ENCODE measurements around the gene CFAP74.
"Not testable (repeated sequence)": the region's sequence is repeated elsewhere in the genome, so short reads cannot be mapped to it uniquely, and the experiment has no call there.

The CFAP74 gene

DNA sequence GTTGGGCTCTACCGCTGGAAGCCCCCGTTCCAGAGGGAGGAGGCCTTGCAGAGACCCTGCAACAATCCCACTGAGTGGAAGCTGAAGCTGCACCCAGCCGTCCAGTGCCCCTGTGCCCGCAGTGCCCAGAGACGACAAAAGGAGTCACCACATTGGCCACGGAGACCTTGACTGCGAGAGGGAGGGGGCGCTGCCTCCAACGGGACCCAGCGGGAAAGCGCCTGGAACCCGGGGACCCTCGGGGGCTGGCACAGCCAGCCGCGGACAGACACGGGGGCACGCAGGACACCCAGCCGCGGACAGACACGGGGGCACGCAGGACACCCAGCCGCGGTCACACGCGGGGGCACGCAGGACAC is 22.5 kb downstream of the CFAP74 start:
- POLR2A ChIA-PET, result no interaction called here
- H3K36me3 ChIP-seq (ENCODE audit: control insufficient read depth in 2 of 2, insufficient read depth in 1 of 2, low read length in 2 of 2), result no peaks in the 10 kb centered on the region
- no peak overlapping the region for H3K4me3 ChIP-seq (ENCODE audit: low read depth, low read length)
- H3K4me1 ChIP-seq (ENCODE audit: control insufficient read depth, insufficient read depth, low read length), result no peaks in the 10 kb centered on the region
- H3K27ac ChIP-seq (ENCODE audit: extremely low read depth, low read depth, low read length), result no peak overlapping the region
- CTCF ChIA-PET, result no interaction called here
- H3K9me3 ChIP-seq (ENCODE audit: control insufficient read depth, insufficient read depth, low read depth, low read length), result no peaks in the 10 kb centered on the region
- no peak for TF ChIP-seq ZNF529 (tag by site-specific recombination; IDR thresholded peaks at IDR 0.05; ENCODE audit: insufficient replicate concordance)
- TF ChIP-seq ZEB2 (tag by site-specific recombination; IDR thresholded peaks at IDR 0.05), result no peak
- no peak for TF ChIP-seq OSR2 (tag by site-specific recombination; IDR thresholded peaks at IDR 0.05)
- no peak for TF ChIP-seq ZNF571 (tag by site-specific recombination; IDR thresholded peaks at IDR 0.05)

DNA sequence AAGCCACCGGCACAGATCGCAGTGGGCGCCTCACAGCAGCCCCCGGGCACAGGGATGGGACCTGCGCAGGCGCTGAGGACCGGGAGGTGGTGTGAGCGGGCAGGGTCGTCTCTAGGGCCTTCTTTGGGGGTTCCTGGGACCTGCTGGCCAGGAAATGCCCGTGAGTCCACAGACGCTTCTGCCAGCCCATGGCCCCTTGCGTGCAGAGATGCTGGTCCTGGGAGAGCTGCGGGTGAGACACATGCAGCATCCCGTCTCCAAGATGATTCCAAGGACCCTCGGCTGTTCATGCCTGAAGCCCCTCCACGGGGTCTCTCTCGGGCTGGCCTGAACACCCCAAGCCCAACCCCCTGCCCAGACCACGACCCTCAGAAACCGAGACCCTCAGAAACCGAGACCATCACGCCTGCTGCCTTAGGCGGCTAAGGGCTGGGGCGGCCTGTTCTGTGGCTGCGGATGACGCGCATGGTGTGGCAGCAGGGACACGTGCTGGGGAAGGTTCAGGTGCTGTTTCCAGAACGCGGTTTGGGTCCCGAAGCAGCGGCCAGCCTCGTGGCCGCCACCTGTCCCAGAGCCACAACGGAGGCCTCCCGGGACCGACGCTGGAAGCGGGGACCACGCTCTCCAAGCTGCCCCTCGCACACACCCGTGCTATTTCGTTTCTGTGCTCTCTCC is 23.0 kb downstream of the CFAP74 start:
- Histone ChIP-seq H3K4me1 (ENCODE audit: control insufficient read depth, insufficient read depth, low read length) (no peaks in the 10 kb centered on the region), H3K36me3 (ENCODE audit: control insufficient read depth in 2 of 2, insufficient read depth in 1 of 2, low read length in 2 of 2) (no peaks in the 10 kb centered on the region), H3K9me3 (ENCODE audit: control insufficient read depth, insufficient read depth, low read depth, low read length) (no peaks in the 10 kb centered on the region), H3K4me3 (ENCODE audit: low read depth, low read length) (no peak overlapping the region), H3K27ac (ENCODE audit: extremely low read depth, low read depth, low read length) (no peak overlapping the region)
- ChIA-PET CTCF (no interaction called here), POLR2A (no interaction called here)
- TF ChIP-seq ZSCAN23 (tag by site-specific recombination; IDR thresholded peaks at IDR 0.05) (no peak), ZNF558 (tag by site-specific recombination; IDR thresholded peaks at IDR 0.05) (no peak), YY1 (tag by site-specific recombination; IDR thresholded peaks at IDR 0.05) (no peak), WT1 (tag by site-specific recombination; IDR thresholded peaks at IDR 0.05) (no peak), ZNF133 (tag by site-specific recombination; IDR thresholded peaks at IDR 0.05) (no peak), ZNF777 (tag by site-specific recombination; IDR thresholded peaks at IDR 0.05; ENCODE audit: borderline replicate concordance) (no peak)
- TF ChIP-seq, protein P1, sequence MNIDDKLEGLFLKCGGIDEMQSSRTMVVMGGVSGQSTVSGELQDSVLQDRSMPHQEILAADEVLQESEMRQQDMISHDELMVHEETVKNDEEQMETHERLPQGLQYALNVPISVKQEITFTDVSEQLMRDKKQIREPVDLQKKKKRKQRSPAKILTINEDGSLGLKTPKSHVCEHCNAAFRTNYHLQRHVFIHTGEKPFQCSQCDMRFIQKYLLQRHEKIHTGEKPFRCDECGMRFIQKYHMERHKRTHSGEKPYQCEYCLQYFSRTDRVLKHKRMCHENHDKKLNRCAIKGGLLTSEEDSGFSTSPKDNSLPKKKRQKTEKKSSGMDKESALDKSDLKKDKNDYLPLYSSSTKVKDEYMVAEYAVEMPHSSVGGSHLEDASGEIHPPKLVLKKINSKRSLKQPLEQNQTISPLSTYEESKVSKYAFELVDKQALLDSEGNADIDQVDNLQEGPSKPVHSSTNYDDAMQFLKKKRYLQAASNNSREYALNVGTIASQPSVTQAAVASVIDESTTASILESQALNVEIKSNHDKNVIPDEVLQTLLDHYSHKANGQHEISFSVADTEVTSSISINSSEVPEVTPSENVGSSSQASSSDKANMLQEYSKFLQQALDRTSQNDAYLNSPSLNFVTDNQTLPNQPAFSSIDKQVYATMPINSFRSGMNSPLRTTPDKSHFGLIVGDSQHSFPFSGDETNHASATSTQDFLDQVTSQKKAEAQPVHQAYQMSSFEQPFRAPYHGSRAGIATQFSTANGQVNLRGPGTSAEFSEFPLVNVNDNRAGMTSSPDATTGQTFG (tag by site-specific recombination; IDR thresholded peaks at IDR 0.05; ENCODE audit: borderline replicate concordance), result no peak

DNA sequence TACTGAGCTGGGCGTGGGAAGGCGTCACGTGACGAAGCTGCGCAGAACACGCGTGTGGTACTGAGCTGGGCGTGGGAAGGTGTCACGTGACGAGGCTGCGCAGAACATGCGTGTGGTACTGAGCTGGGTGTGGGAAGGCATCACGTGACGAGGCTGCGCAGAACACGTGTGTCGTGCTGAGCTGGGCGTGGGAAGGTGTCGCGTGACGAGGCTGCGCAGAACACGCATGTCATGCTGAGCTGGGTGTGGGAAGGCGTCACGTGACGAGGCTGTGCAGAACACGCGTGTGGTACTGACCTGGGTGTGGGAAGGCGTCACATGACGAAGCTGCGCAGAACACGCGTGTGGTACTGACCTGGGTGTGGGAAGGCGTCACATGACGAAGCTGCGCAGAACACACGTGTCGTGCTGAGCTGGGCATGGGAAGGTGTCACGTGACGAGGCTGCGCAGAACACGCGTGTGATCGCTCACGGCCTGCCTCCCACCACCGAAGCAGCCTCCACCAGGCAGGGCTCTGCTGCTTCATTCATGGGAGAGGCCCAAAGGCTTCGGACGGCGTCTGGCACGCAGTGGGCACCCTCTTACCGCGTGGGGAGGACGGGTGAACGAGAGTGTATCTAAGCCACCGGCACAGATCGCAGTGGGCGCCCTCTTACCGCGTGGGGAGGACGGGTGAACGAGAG is 24.0 kb downstream of the CFAP74 start:
- H3K4me3 ChIP-seq (ENCODE audit: low read depth, low read length), result no peak overlapping the region
- TF ChIP-seq ZNF266 (tag by site-specific recombination; IDR thresholded peaks at IDR 0.05; ENCODE audit: low read depth) (no peak), ZNF548 (tag by site-specific recombination; IDR thresholded peaks at IDR 0.05) (no peak), ZNF354C (tag by site-specific recombination; IDR thresholded peaks at IDR 0.05; ENCODE audit: borderline replicate concordance, low read depth) (no peak), ZNF843 (tag by site-specific recombination; IDR thresholded peaks at IDR 0.05) (no peak), ZNF311 (tag by site-specific recombination; IDR thresholded peaks at IDR 0.05; ENCODE audit: borderline replicate concordance) (no peak), ZSCAN16 (tag by site-specific recombination; IDR thresholded peaks at IDR 0.05) (no peak)
- TF ChIP-seq, protein P2, sequence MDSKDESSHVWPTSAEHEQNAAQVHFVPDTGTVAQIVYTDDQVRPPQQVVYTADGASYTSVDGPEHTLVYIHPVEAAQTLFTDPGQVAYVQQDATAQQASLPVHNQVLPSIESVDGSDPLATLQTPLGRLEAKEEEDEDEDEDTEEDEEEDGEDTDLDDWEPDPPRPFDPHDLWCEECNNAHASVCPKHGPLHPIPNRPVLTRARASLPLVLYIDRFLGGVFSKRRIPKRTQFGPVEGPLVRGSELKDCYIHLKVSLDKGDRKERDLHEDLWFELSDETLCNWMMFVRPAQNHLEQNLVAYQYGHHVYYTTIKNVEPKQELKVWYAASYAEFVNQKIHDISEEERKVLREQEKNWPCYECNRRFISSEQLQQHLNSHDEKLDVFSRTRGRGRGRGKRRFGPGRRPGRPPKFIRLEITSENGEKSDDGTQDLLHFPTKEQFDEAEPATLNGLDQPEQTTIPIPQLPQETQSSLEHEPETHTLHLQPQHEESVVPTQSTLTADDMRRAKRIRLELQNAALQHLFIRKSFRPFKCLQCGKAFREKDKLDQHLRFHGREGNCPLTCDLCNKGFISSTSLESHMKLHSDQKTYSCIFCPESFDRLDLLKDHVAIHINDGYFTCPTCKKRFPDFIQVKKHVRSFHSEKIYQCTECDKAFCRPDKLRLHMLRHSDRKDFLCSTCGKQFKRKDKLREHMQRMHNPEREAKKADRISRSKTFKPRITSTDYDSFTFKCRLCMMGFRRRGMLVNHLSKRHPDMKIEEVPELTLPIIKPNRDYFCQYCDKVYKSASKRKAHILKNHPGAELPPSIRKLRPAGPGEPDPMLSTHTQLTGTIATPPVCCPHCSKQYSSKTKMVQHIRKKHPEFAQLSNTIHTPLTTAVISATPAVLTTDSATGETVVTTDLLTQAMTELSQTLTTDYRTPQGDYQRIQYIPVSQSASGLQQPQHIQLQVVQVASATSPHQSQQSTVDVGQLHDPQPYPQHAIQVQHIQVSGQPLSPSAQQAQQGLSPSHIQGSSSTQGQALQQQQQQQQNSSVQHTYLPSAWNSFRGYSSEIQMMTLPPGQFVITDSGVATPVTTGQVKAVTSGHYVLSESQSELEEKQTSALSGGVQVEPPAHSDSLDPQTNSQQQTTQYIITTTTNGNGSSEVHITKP (tag by site-specific recombination; IDR thresholded peaks at IDR 0.05), result no peak
- H3K27ac ChIP-seq (ENCODE audit: extremely low read depth, low read depth, low read length), result no peak overlapping the region
- POLR2A ChIA-PET, result no interaction called here
- H3K9me3 ChIP-seq (ENCODE audit: control insufficient read depth, insufficient read depth, low read depth, low read length), result no peaks in the 10 kb centered on the region
- no peaks in the 10 kb centered on the region for H3K36me3 ChIP-seq (ENCODE audit: control insufficient read depth in 2 of 2, insufficient read depth in 1 of 2, low read length in 2 of 2)
- CTCF ChIA-PET, result interaction anchor here (1.1 kb wide), 1 partner anchor 19 kb away, joined by 4 read pairs; no protein-coding TSS in a partner anchor
- H3K4me1 ChIP-seq (ENCODE audit: control insufficient read depth, insufficient read depth, low read length), result no peaks in the 10 kb centered on the region

DNA sequence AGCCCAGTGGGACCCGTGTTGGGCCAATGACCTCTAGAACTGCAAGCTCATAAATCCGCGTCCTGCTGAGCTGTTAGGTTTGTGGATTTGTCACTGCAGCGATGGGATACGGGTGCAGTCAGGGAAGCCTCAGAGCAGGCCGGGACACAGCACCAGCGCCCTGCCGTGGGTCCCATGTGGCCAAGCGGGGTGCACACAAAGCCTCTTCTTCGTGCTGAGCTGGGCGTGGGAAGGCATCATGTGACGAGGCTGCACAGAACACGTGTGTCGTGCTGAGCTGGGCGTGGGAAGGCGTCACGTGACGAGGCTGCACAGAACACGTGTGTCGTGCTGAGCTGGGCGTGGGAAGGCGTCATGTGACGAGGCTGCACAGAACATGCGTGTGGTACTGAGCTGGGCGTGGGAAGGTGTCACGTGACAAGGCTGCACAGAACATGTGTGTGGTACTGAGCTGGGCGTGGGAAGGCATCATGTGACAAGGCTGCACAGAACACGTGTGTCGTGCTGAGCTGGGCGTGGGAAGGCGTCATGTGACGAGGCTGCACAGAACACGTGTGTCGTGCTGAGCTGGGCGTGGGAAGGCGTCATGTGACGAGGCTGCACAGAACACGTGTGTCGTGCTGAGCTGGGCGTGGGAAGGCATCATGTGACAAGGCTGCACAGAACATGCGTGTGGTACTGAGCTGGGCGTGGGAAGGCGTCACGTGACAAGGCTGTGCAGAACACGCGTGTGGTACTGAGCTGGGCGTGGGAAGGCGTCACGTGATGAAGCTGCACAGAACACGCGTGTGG is 24.7 kb downstream of the CFAP74 start:
- H3K9me3 ChIP-seq (ENCODE audit: control insufficient read depth, insufficient read depth, low read depth, low read length); H3K4me1 ChIP-seq (ENCODE audit: control insufficient read depth, insufficient read depth, low read length); H3K4me3 ChIP-seq (ENCODE audit: low read depth, low read length); H3K27ac ChIP-seq (ENCODE audit: extremely low read depth, low read depth, low read length); H3K36me3 ChIP-seq (ENCODE audit: control insufficient read depth in 2 of 2, insufficient read depth in 1 of 2, low read length in 2 of 2); POLR2A ChIA-PET: not testable (repeated sequence)
- CTCF ChIA-PET, result interaction anchor here (0.7 to 1.1 kb wide), 4 partner anchors 19 to 67 kb away, joined by 3 to 4 read pairs (median 4); no protein-coding TSS in a partner anchor
